Choroid plexus epithelial cell (primary cell): Measurements from ENCODE around the gene ZCRB1.

Experiments used
- DNase-seq: peaks from one replicate; pipeline ENCODE4 v3.0.0-alpha.2; 2010; ENCODE audit warnings: low read depth
- H3K4me3 ChIP-seq: 2 replicates; pipeline ENCODE4 v1.5.1; 2011; ENCODE audit warnings: low read depth, mild to moderate bottlenecking, control low read depth, low read length, moderate library complexity
- TF ChIP-seq, protein P1 (sequence below): conservative IDR thresholded peaks from 2 replicates; pipeline ENCODE4 v1.5.1; 2011; ENCODE audit warnings: low read depth, mild to moderate bottlenecking, control low read depth, inconsistent platforms, low read length, moderate library complexity

Gene ZCRB1

DNA sequence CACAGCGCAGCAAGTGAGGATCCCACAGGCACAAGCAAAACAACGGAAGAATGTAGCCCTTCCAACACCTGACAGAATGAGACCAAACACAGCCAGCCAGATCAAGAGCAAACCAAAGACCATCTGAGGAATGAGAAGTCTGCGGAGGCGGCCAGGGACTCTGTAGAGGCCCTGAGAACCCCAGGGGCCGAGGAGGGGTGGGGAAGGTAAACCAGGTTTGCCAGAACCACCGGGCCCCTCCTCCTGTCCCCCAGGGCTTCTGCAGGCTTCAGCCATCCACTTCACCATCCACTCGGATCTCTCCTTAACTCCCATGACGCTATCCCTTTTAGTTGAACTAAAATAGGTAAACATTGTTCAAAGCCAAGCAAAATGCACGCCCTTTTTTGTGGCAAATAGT, 37.4 kb downstream of the ZCRB1 start:
- TF ChIP-seq, protein P1, sequence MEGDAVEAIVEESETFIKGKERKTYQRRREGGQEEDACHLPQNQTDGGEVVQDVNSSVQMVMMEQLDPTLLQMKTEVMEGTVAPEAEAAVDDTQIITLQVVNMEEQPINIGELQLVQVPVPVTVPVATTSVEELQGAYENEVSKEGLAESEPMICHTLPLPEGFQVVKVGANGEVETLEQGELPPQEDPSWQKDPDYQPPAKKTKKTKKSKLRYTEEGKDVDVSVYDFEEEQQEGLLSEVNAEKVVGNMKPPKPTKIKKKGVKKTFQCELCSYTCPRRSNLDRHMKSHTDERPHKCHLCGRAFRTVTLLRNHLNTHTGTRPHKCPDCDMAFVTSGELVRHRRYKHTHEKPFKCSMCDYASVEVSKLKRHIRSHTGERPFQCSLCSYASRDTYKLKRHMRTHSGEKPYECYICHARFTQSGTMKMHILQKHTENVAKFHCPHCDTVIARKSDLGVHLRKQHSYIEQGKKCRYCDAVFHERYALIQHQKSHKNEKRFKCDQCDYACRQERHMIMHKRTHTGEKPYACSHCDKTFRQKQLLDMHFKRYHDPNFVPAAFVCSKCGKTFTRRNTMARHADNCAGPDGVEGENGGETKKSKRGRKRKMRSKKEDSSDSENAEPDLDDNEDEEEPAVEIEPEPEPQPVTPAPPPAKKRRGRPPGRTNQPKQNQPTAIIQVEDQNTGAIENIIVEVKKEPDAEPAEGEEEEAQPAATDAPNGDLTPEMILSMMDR: no peak
- no peak overlapping the region for H3K4me3 ChIP-seq
- DNase-seq: no peak

- TF ChIP-seq, protein P1: no peak
- no peak for DNase-seq
- no peak overlapping the region for H3K4me3 ChIP-seq
Observed at GRCh38 chr12:42286741-42287140, 39.2 kb downstream of the ZCRB1 start.

- H3K4me3 ChIP-seq: no peak overlapping the region
- TF ChIP-seq, protein P1: no peak
- no peak for DNase-seq
Observed at GRCh38 chr12:42285431-42285830, 40.5 kb downstream of the ZCRB1 start.

- no peak overlapping the region for H3K4me3 ChIP-seq
- DNase-seq: peak; percentile 44
- TF ChIP-seq, protein P1: no peak
Observed at GRCh38 chr12:42284876-42285275, 41.0 kb downstream of the ZCRB1 start.

- TF ChIP-seq, protein P1: no peak
- H3K4me3 ChIP-seq: no peak overlapping the region
- no peak for DNase-seq
Observed at GRCh38 chr12:42284157-42284556, 41.7 kb downstream of the ZCRB1 start.

GRCh38 chr12:42283739-42284138, 42.2 kb downstream of the ZCRB1 start:
- no peak for DNase-seq
- H3K4me3 ChIP-seq: no peak overlapping the region
- TF ChIP-seq, protein P1: no peak

DNA sequence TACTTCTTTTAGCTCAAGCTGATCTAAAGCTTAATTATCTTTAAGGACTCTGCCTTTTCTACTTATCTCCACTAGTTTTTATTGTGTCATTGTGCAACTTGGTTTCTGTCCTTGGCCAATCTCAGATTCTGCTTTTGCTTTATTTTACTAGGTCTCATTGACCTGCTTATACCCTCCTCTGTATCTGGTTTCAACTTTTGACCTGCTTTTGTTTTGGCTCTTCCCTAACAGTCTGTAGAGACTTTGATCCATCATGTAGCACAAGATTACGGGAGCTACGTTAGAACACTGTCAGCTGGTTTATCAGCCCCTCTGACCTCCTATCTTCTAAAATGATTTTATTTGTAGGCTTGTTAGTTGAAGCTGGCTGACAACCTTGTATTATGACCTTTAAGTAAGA, 43.6 kb downstream of the ZCRB1 start:
- no peak overlapping the region for H3K4me3 ChIP-seq
- TF ChIP-seq, protein P1: no peak

More for the DNA sequence above, 43.6 kb downstream of the ZCRB1 start:
- no peak for DNase-seq
